GM21526 (cell line): ENCODE results near the gene STX8.
"Not testable (repeated sequence)": the region's sequence is repeated elsewhere in the genome, so short reads cannot be mapped to it uniquely, and the experiment has no call there.

ENCODE experiments used
- ATAC-seq: cut with Tn5 transposase; IDR thresholded peaks from one replicate; pipeline ENCODE4 v1.9.1; 2021; ENCODE audit warnings: moderate library complexity; ENCODE audit not compliant: unreplicated experiment, low FRiP score

The STX8 gene

GRCh38 chr17:9557857-9558256 is 17.8 kb downstream of the STX8 start:
- no peak for ATAC-seq

GRCh38 chr17:9557161-9557755 is 18.4 kb downstream of the STX8 start:
- ATAC-seq: no peak

- not testable (repeated sequence) for ATAC-seq
Measured at GRCh38 chr17:9554715-9555114, 20.9 kb downstream of the STX8 start.

GRCh38 chr17:9553596-9553995 is 22.0 kb downstream of the STX8 start:
- no peak for ATAC-seq

- no peak for ATAC-seq
Measured at GRCh38 chr17:9553181-9553580, 22.4 kb downstream of the STX8 start.

DNA sequence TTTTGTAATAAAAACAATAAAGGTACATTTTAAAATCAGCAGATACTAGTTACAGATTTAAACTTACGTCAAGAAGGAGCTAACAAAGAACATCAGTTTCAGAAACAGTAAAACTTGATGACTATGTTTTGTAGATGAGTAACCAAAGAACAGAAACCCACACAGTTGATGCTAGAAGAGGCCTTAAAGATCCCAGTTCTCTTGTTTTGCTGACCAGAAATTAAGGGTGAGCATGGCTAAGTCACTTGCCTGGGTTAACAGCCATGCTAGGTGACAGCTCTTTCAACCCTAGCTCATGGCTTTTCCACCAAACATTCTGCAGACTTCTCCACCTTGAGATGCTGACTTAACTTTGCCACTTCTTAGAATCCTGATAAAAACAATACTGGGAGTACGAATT is 26.4 kb downstream of the STX8 start:
- no peak for ATAC-seq

DNA sequence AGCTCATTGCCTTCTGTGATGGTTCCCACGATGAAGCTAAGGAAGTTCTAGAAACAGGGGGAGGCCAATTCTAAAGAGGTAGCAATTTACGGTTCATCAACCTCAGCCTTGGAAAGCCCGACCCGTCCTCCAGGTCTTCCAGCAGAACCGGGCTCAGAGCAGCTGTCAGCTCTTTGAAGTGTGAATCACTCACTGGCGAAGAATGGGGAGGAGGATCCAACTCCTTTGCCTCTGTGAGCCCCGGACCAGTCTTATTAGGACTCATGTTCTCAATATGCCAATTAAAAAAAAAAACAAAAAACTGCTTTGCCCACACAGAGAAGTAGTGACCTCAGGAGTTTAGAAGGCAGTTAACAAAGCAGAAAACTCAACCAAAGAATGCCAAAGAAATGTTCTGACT is 31.4 kb downstream of the STX8 start:
- ATAC-seq: no peak

DNA sequence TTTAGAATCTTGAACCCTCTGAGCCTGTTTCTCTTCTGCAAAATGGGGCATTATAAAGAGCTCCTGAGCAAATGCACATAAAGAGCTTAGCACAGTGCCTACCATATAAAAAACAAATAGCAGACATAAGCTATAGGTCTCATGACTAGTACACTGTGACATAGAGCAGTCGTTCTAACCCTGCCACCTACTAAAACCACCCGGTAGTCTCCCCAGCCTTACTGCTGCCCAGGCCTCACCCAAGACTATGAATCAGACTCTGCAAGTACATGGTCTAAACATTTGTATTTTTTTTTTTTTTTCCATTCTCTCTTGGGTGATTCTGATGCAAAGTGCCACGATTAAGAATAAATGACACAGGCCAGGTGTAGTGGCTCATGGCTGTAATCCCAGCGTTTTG is 33.9 kb downstream of the STX8 start:
- ATAC-seq: no peak

DNA sequence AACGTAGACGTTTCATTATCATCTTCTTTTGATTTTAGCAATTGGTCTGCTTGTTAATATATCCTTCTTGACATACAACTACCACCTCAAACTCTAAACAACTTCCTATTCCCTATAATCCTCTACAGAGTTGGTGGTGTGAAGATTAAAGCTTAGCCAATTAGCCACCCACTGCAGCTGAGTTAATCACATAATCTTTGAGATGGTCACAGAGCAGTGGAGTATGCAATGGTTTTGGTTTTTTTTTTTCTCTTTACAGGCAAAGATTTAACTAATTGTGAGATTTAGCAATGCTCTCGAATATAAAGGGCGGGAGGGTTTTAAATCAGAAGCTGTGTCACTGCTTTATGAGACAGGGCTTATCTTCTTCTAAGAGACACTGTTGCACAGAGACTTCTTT is 37.0 kb downstream of the STX8 start:
- ATAC-seq: no peak

DNA sequence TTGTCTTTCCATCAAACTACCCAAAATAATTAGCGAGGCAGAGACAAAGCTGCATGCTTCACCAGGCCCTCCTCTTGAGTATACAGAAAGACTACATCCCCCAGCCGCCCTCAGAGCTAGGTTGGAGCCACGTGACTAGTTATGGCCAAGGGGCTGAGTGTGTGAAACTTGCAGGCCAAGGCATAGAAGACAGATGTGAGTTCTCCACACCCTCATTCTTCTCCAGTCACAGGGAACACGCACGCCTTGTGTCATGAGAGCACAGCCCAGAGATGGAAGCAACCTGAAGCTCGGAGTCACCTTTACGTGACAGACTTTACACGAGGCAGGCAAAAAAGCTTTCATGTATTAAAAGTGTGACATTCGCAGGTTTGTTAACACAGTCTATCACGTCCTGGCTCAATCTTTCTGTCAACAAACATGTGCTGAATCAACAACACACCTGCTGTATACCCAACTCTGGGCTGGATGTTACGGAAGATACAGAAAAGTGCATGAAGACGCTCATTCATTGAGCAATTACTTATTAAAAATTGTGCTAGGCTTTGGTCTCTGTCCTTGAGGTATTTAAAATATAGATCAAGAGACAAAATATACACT is 38.3 kb downstream of the STX8 start:
- ATAC-seq: no peak

GRCh38 chr17:9536061-9536460 is 39.6 kb downstream of the STX8 start:
- no peak for ATAC-seq

- ATAC-seq: no peak
Measured at GRCh38 chr17:9533441-9533840, 42.2 kb downstream of the STX8 start.

DNA sequence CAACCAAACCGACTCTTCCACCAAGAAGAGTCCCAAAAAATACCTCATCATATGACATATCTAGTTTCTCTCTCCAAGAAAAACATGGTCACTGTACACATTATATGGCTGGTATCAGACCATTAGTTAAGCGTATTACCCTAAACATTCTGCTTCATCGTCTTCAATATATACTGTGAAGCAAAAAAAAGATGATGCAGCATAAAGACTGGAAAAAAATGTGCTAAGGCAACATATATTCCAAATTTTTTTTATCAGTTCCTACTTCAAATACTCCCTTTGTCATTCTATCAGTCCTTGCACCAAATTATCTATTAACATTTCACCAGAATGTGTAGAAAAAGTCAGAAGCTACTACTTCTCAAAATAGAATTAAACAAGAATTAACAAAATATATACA is 42.9 kb downstream of the STX8 start:
- ATAC-seq: no peak

DNA sequence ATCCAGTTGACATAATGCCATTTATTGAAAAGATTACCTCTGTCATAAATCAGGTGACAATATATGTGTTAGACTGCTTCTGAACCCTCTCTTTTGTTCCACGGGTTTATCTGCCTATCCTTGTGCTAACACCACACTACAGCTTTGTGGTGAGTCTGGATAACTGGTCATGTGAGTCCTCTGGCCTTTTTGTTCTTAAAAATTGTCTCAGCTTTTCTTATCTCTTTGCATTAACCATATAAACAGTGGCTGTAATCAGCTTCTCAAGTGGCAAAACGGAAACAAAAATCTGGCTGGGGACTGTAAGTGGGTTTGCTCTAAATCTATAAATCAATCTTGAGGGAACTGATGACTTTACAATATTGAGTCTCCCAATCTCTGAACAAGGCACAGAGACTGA is 44.6 kb downstream of the STX8 start:
- no peak for ATAC-seq

DNA sequence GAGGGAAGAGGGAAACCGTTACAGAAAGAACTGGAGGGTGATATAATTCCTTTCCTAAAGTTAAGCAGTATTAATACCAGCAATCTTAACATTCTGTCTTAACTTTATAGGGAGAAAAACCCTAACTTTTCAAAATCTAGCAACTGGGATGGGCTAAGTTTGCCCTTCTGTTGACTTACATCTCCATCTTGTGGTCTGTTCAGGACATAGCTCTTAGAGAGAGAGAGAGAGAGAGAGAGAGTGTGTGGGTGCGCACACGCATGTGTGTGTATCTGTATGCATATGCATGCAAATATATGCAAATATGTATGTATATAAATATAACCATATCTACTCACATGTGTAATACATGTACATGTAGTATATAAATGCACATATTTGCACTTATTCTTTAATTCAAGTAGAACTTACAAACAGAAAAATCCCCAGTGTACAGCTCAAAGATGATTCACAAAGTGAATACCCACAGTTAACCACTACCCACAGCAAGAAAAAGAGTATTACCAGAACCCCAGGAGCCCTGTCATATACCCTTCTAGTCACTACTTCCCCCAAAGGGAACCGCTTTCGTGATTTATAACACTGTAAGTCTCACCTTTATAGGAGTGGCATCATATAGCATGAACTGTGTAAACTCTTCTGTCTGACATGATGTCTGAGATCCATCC is 46.5 kb downstream of the STX8 start:
- ATAC-seq: peak; percentile 66

DNA sequence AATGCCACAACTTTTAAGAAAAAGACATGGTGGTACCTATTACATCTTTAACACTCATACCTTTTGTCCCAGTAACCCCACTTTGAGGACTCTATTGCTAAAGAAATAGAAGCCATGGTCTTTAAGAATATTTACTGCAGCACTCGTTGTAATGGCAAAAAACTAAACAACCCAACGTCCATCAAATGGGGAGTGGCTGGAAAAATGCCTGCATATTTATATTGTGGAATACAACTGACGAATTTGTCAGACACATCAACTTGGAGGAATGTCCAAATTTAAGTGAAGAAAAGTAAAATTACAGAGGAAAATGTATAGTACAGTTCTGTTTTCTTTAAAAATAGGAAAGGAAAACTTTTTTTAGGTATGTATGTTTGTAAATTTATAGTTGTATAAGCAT is 47.8 kb downstream of the STX8 start:
- ATAC-seq: no peak

- no peak for ATAC-seq
Measured at GRCh38 chr17:9522074-9522473, 53.5 kb downstream of the STX8 start.

DNA sequence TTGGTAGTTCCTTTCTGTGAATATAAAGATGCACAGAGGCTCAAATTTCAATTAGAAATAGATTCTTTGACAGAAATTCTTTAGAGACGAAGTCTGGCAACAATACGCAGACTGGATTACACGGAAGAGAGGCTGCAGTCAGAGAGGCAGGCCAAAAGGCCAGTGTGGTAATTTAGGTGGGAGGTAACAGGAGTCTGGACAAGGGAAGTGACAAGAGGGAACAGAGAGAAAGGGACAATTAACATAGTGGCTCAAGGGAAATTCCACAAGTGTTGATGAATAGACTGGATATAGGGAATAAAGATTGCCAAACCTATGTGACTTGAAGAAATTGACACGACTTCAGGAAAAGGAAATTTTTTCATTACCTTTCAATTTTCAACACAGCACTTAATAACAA is 54.6 kb downstream of the STX8 start:
- no peak for ATAC-seq

GRCh38 chr17:9520649-9521048 is 55.0 kb downstream of the STX8 start:
- no peak for ATAC-seq

DNA sequence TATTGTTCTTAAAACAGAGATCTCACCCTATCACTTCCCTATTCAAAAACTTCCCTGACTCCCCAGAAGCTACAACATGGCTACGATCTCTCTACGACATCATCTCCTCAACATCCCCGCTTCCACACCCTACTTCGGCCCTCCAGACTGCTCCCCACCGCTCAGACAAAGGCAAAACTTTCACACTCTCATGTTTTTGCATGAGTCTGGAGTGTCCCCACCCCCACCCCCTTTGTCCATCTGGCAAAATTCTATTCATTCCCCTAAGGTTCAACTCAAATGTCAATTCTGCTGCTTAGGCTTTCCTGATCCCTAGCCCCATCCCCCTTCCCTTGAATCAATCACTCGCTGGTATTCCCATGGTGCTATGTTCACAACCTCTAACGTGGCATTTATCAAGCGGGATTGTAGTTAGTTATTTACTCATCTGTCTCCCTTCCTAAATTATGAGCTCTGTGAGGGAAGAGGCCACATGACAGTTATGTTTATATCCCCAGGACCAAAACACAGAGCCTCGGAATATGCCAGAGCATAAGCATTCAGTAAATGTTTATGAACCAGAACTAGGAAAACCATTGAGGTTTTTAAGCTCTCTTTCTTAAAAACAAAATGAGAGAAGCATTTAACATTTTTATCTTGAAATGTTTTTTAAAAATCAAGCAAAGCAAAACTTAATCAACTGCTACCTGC is 55.9 kb downstream of the STX8 start:
- no peak for ATAC-seq

- no peak for ATAC-seq
Measured at GRCh38 chr17:9517396-9517795, 58.2 kb downstream of the STX8 start.

GRCh38 chr17:9513266-9513665 is 62.4 kb downstream of the STX8 start:
- no peak for ATAC-seq
